Brain microvascular endothelial cell (primary cell): Measurements from ENCODE around the gene SGIP1.

Source experiments
- DNase-seq: peaks from one replicate; pipeline ENCODE4 v3.0.0-alpha.2; 2020
- H3K27ac ChIP-seq: fragments of 250-450 bp; sonication (Bioruptor Pico); 2 replicates; pipeline ENCODE4 v1.5.1; 2020; ENCODE audit warnings: mild to moderate bottlenecking, moderate library complexity
- H3K27me3 ChIP-seq: fragments of 250-450 bp; sonication (Bioruptor Pico); replicated peaks from 2 replicates; pipeline ENCODE4 v1.5.1; 2020; ENCODE audit warnings: mild to moderate bottlenecking
- H3K36me3 ChIP-seq: fragments of 250-450 bp; sonication (Bioruptor Pico); replicated peaks from 2 replicates; pipeline ENCODE4 v1.5.1; 2020; ENCODE audit warnings: mild to moderate bottlenecking
- H3K4me3 ChIP-seq: 2 replicates; pipeline ENCODE4 v1.5.1; 2011; ENCODE audit warnings: low read depth, mild to moderate bottlenecking, control low read depth, low read length, moderate library complexity
- CTCF ChIP-seq: IDR thresholded peaks from 2 replicates; pipeline ENCODE4 v1.5.1; 2011; ENCODE audit warnings: low read depth, mild to moderate bottlenecking, moderate library complexity, low read length, control low read depth, inconsistent platforms; ENCODE audit errors: missing control alignments
- in situ Hi-C: cut with HindIII; loops from 2 replicates; pipeline ENCODE4 v1.10.0; 2017; ENCODE audit warnings: low sequenced_read_pairs, low pct_ligation_motif_present

The SGIP1 gene

GRCh38 chr1:66628926-66629325 lies 95.0 kb downstream of the SGIP1 start:
- no peak for TF ChIP-seq CTCF
- in situ Hi-C loops: no loop called here
- Histone ChIP-seq H3K27ac (no peak overlapping the region), H3K27me3 (no peaks in the 10 kb centered on the region), H3K4me3 (no peak overlapping the region), H3K36me3 (peaks cover 3% of the 10 kb centered on the region)
- DNase-seq: no peak

DNA sequence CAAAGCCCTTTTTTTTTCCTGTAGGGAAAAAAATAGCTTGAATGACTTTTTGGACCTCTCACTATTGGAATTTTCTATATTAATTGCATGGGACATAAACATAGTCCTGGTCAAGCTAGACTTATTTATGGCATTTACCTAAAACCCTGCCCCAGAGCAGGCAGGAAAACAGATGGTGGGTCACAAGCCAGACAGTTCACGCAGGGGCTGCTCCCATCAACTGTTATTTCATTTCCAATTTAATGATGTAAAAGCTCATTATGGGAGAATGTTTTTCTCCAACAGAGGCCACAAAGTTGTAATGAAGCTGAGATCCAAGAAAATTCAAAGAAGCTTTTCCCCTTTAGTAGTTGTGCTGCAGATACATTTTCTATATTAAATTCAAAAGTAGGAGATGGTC lies 99.2 kb downstream of the SGIP1 start:
- in situ Hi-C loops: no loop called here
- no peak for DNase-seq
- Histone ChIP-seq H3K27ac (no peak overlapping the region), H3K27me3 (no peaks in the 10 kb centered on the region), H3K4me3 (no peak overlapping the region), H3K36me3 (peaks cover 8% of the 10 kb centered on the region)
- no peak for TF ChIP-seq CTCF

DNA sequence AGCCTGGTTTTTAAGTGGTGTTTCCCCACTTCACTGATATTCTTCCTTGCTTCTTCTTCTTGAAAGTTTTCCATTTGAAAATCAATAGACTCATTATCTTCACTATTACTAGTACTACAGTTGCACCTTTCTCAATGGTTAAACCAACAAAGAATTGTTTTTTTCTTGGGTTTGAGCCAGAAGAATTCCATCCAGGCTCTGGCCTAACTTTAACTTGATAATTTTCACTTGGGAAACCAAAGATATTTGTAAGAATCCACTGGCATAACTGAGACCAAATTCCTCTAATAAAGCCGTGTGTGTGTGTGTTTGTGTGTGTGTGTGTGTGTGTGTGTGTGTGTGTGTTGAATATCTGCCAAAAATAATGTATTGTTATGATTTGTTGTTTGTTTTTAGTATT lies 103.2 kb downstream of the SGIP1 start:
- peaks cover 8% of the 10 kb centered on the region for H3K36me3 ChIP-seq
- H3K4me3 ChIP-seq: no peak overlapping the region
- in situ Hi-C loops: no loop called here
- no peak for DNase-seq
- no peak for TF ChIP-seq CTCF
- no peaks in the 10 kb centered on the region for H3K27me3 ChIP-seq
- no peak overlapping the region for H3K27ac ChIP-seq

DNA sequence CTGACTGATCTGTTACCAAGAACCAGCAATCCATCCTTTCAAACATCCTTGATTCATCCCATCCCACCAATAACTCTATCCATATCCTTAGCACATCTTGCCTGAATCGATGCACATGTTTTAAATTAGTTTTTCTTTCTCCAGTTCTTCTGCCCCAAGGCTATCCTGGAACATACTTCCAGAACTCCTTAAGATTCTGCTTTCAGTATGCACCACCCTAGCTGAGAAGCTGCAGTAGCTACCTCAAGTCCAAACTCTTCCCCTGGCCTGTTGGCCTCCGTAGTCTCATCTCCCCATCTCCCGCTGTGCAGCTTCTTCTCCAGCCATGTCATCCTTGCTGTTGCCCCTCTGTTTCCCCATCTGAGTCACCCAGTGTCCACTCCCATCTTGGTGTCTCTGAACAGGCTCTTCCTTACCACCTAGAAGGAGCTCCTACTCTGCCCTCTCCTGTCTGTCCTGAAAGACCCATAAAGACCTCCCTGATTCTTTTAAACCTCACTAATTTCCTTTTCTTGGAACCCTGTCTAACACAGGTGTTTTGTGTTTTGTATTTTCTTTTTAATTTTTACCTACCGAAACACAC lies 108.0 kb downstream of the SGIP1 start:
- no peak for TF ChIP-seq CTCF
- Histone ChIP-seq H3K4me3 (no peak overlapping the region), H3K36me3 (peaks cover 14% of the 10 kb centered on the region), H3K27me3 (no peaks in the 10 kb centered on the region), H3K27ac (no peak overlapping the region)
- in situ Hi-C loops: no loop called here
- no peak for DNase-seq

- DNase-seq: no peak
- H3K27me3 ChIP-seq: no peaks in the 10 kb centered on the region
- in situ Hi-C loops: no loop called here
Measured at GRCh38 chr1:66642992-66643391, 109.0 kb downstream of the SGIP1 start.

More at GRCh38 chr1:66642992-66643391, 109.0 kb downstream of the SGIP1 start:
- no peak for TF ChIP-seq CTCF
- H3K27ac ChIP-seq: no peak overlapping the region
- H3K4me3 ChIP-seq: no peak overlapping the region
- H3K36me3 ChIP-seq: peaks cover 14% of the 10 kb centered on the region
